Esophagus squamous epithelium (tissue), 5 donors: ENCODE data around the gene SLC1A2. TPM values are rescaled to one million over a fixed set of nuclear protein-coding genes. Genes with fewer than 3 reads are reported as not detected.

Source experiments
- DNase-seq: peaks from one replicate; lab custom pipeline; 2025; lab: John Stamatoyannopoulos, UW
- H3K27ac ChIP-seq, 4 donors: fragments of 200-600 bp; sonication (generic); one replicate each; pipeline ENCODE4 v1.5.1; 2016 to 2019; ENCODE audit warnings: mild to moderate bottlenecking in 1 of 4
- H3K27me3 ChIP-seq, 4 donors: fragments of 200-600 bp; sonication (generic); 1 replicate in 3 of 4; 2 replicates in 1 of 4; pipeline versions ENCODE4 v1.5.1 to v1.6.0; 2017 to 2021; ENCODE audit warnings: antibody characterized with exemption in 1 of 4
- H3K36me3 ChIP-seq, 3 donors: fragments of 200-600 bp; sonication (generic); one replicate each; pipeline ENCODE4 v1.5.1; 2016 to 2019
- H3K4me1 ChIP-seq, 3 donors: fragments of 200-600 bp; sonication (generic); one replicate each; pipeline ENCODE4 v1.5.1; 2017 to 2019
- H3K4me3 ChIP-seq, 4 donors: fragments of 200-600 bp; sonication (generic); 1 replicate in 3 of 4; 2 replicates in 1 of 4; pipeline ENCODE4 v1.5.1; 2016 to 2019; ENCODE audit warnings: mild to moderate bottlenecking in 2 of 4, moderate library complexity in 1 of 4
- H3K9me3 ChIP-seq, 3 donors: fragments of 200-600 bp; sonication (generic); one replicate each; pipeline ENCODE4 v1.5.1; 2016 to 2019
- POLR2A ChIP-seq, 4 donors: fragments of 450-650 bp; IDR thresholded peaks; one replicate each; pipeline ENCODE4 v1.6.1; 2017; ENCODE audit warnings: antibody characterized with exemption in 4 of 4, mild to moderate bottlenecking in 4 of 4, moderate library complexity in 3 of 4
- WGBS, 2 donors: methylation state at CpG; one replicate each; pipeline ENCODE4 v1.1.5; 2018; 5-methylcytosine and 5-hydroxymethylcytosine counted together
- intact Hi-C: fragments of 100-400 bp; cut with DNase I; formaldehyde crosslinking; loops from one replicate; pipeline ENCODE4 v1.15.0; 2022
- total RNA-seq, 4 donors: library from RNA; depleted of rRNA; stranded (reverse); fragments of >200 nt; gene quantifications; one replicate each; pipeline ENCODE4 v1.1.0, GENCODE V29; 2016
- TF ChIP-seq, protein P1 (sequence below), 6 experiments: fragments of 450-650 bp in 4 of 6; fragments of 200-600 bp in 2 of 6; sonication (generic) in 2 of 6; IDR thresholded peaks; one replicate each; pipeline ENCODE4 v1.5.1; 2016 to 2019; ENCODE audit warnings: antibody characterized with exemption in 6 of 6, mild to moderate bottlenecking in 4 of 6, moderate library complexity in 4 of 6
- donor health status: DM: yes; HTN: yes; CAD: no.

The SLC1A2 gene
- total RNA-seq, 4 donors from 2014 or later = 0.04 to 0.61 (median 0.19) TPM; not detected in 1

DNA sequence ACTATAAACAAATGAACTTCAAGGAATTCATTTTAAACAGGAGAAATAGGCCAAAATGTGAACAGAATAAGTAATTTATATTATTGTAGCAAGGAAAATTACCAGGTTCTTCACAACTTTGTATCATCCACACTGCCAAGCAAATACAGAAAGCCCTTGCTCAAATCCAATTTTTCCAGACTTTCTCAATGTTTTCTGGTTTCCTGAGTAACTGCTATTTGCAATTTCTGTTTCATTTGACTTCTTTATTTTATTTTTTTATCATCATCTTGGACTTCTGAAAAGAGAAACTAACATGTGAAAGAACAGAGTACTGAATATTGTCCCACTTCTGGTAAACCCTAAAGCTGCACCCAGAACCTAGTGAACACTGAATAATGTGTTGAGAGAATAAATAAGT is 61.0 kb downstream of the SLC1A2 start:
- Histone ChIP-seq H3K27me3 (no peaks in the 10 kb centered on the region), H3K4me1 (peaks cover 8 to 26% (median 10%) of the 10 kb centered on the region in 3 donors), H3K27ac (no peak overlapping the region), H3K9me3 (no peaks in the 10 kb centered on the region), H3K4me3 (no peak overlapping the region), H3K36me3 (no peaks in the 10 kb centered on the region)
- DNase-seq = no peak
- intact Hi-C loops = no loop called here
- no peak for TF ChIP-seq POLR2A (IDR thresholded peaks at IDR 0.05)

DNA sequence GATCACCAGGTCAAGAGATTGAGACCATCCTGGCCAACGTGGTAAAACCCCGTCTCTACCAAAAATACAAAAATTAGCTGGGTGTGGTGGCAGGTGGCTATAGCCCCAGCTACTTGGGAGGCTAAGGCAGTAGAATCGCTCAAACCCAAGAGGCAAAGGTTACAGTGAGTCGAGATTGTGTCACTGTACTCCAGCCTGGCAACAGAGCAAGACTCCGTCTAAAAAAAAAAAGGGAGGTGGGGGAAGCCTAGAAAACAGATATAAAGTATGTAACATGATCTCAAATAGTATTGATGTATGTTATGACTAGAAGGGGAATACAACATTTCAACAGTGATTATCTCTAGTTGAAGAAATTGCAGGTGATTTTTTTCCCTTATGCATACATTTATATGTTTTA is 61.4 kb downstream of the SLC1A2 start:
- Histone ChIP-seq H3K4me1 (peaks cover 3 to 22% (median 6%) of the 10 kb centered on the region in 3 donors), H3K9me3 (no peaks in the 10 kb centered on the region), H3K4me3 (no peak overlapping the region), H3K27ac (no peak overlapping the region), H3K36me3 (no peaks in the 10 kb centered on the region), H3K27me3 (no peaks in the 10 kb centered on the region)
- WGBS, 2 donors = 61 to 64% methylated on average over 5 of the region's 5 CpGs
- intact Hi-C loops = no loop called here
- no peak for DNase-seq
- TF ChIP-seq, protein P1, sequence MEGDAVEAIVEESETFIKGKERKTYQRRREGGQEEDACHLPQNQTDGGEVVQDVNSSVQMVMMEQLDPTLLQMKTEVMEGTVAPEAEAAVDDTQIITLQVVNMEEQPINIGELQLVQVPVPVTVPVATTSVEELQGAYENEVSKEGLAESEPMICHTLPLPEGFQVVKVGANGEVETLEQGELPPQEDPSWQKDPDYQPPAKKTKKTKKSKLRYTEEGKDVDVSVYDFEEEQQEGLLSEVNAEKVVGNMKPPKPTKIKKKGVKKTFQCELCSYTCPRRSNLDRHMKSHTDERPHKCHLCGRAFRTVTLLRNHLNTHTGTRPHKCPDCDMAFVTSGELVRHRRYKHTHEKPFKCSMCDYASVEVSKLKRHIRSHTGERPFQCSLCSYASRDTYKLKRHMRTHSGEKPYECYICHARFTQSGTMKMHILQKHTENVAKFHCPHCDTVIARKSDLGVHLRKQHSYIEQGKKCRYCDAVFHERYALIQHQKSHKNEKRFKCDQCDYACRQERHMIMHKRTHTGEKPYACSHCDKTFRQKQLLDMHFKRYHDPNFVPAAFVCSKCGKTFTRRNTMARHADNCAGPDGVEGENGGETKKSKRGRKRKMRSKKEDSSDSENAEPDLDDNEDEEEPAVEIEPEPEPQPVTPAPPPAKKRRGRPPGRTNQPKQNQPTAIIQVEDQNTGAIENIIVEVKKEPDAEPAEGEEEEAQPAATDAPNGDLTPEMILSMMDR (IDR thresholded peaks at IDR 0.05) = no peak

DNA sequence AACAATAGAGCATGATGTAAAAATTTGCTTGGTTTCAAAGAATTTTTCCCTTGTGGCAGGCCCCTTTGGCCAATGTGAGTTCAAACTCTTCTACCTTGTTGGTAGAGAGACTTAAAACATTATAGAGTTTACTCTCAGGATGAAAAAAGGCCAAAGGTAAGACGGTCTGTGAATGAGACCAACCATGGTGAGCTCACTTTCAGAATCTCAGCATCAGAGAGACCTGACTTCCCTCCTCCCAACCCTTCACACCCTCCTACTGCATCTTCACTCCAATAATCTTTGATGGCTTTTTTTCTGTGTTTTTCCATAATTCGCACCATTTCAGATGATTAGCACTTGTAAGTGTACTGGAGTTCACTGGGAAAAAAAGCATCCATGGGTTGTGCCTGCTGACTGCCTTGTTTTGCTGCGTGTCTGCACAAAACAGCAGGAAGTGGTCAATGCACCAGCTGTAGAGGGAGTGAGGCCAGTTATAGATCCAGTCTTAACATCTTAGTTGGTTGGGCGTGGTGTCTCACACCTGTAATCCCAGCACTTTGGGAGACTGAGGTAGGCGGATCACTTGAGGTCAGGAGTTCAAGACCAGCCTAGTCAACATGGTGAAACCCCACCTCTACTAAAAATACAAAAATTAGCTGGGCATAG is 64.1 kb downstream of the SLC1A2 start:
- Histone ChIP-seq H3K9me3 (no peaks in the 10 kb centered on the region), H3K27ac (no peak overlapping the region), H3K27me3 (no peaks in the 10 kb centered on the region), H3K4me3 (no peak overlapping the region), H3K4me1 (peaks cover 0 to 27% (median 6%) of the 10 kb centered on the region in 3 donors), H3K36me3 (no peaks in the 10 kb centered on the region)
- no peak for TF ChIP-seq POLR2A (IDR thresholded peaks at IDR 0.05)
- TF ChIP-seq, protein P1 (IDR thresholded peaks at IDR 0.05) = no peak
- intact Hi-C loops = no loop called here
- DNase-seq = no peak
- 76 to 85% methylated on average over 5 of the region's 5 CpGs for WGBS, 2 donors

DNA sequence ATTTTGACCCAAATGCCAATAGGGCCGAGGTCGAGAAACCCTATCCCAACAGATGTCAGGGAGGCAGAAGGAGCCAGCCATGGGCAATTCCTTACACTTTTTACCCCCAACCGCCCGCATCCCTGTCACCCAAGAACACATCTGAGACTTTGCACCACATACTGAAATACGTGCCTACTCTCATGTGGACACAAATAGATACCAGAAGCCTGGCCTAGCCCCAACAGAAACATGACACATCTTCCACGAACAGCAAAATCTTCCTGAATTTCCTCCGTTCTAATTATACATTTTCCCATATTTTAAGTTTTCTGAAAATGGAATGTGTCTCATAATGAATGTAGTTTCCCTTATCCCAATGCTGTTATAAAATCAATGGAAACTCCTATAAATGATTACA is 64.7 kb downstream of the SLC1A2 start:
- Histone ChIP-seq H3K4me3 (no peak overlapping the region), H3K9me3 (no peaks in the 10 kb centered on the region), H3K27ac (no peak overlapping the region), H3K36me3 (no peaks in the 10 kb centered on the region), H3K27me3 (no peaks in the 10 kb centered on the region), H3K4me1 (peaks cover 0 to 22% (median 6%) of the 10 kb centered on the region in 3 donors)
- intact Hi-C loops = no loop called here
- TF ChIP-seq, protein P1 (IDR thresholded peaks at IDR 0.05) = no peak
- TF ChIP-seq POLR2A (IDR thresholded peaks at IDR 0.05) = no peak
- 83 to 90% methylated on average over 7 of the region's 7 CpGs for WGBS, 2 donors
- no peak for DNase-seq

DNA sequence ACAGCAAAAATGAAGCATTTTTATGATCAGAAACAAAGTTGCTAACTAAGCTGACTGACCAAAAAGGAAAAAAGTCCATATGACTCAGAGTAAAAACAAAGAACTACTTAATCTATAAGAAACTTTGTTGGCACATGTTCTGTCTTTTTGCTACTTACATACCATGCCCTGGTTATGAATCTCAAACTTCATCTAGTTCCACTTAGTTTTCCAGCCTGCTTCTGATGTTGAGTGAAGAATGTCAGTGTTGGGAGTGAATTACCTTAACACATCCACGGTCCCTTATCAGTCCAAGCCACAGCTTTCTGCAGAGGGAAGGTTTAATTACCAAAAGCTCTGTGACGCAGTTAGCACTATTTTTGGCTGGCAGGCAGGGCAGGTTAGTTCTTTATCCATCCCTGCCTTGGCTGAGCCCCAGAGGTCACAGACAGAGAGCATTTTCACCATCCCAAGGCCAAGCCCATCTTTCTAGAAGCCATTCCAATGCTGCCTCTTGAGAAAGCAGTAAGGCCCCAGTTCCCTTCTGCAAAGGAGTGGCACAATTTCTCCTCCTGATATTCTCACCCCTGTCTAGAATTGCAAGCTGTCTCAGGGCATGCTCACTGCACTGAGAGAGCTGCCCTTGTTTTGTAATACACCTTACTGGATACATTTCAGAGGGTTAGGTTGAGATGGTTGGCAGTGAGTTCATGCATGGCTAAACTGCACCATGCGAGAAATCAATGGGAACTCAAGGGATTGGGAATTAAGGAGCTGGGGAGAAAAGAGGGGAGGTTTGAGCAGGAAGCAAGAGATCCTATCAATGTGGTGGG is 67.1 kb downstream of the SLC1A2 start:
- H3K36me3 ChIP-seq = no peaks in the 10 kb centered on the region
- H3K4me3 ChIP-seq = no peak overlapping the region
- 21 to 51% methylated on average over 3 of the region's 3 CpGs for WGBS, 2 donors
- H3K4me1 ChIP-seq = peaks cover 5 to 20% (median 6%) of the 10 kb centered on the region in 3 donors
- no peaks in the 10 kb centered on the region for H3K9me3 ChIP-seq
- TF ChIP-seq POLR2A (IDR thresholded peaks at IDR 0.05) = no peak
- TF ChIP-seq, protein P1 (IDR thresholded peaks at IDR 0.05) = no peak
- intact Hi-C loops = no loop called here
- DNase-seq = no peak
- no peak overlapping the region for H3K27ac ChIP-seq
- no peaks in the 10 kb centered on the region for H3K27me3 ChIP-seq
